ENCODE data around the gene MAPK8IP3. TPM values are rescaled to one million over a fixed set of nuclear protein-coding genes. Genes with fewer than 3 reads are reported as not detected.

The MAPK8IP3 gene
- total RNA-seq, 1 donor from 2014 or later: 201 TPM

- DNase-seq (no peak), ATAC-seq (ENCODE audit: low read depth) (no peak)
- Mint-ChIP-seq H3K36me3 (ENCODE audit: low read depth) (peaks cover 39% of the 10 kb centered on the region), H3K9me3 (no peaks in the 10 kb centered on the region), H3K4me3 (no peak overlapping the region), H3K4me1 (peaks cover 68% of the 10 kb centered on the region), H3K27me3 (no peaks in the 10 kb centered on the region), H3K27ac (no peak overlapping the region)
- intact Hi-C loops (cut with micrococcal nuclease): loop anchor here (5.0 kb wide), 2 partner anchors 97 to 287 kb away; partner anchors contain the start of genes CRAMP1, IFT140 and UQCC4
- ChIA-PET POLR2A (interaction anchor here (1.1 to 1.2 kb wide), 2 partner anchors 8 to 10 kb away, joined by 3 to 4 read pairs; no protein-coding TSS in a partner anchor), CTCF (no interaction called here)
- TF ChIP-seq, protein P1, sequence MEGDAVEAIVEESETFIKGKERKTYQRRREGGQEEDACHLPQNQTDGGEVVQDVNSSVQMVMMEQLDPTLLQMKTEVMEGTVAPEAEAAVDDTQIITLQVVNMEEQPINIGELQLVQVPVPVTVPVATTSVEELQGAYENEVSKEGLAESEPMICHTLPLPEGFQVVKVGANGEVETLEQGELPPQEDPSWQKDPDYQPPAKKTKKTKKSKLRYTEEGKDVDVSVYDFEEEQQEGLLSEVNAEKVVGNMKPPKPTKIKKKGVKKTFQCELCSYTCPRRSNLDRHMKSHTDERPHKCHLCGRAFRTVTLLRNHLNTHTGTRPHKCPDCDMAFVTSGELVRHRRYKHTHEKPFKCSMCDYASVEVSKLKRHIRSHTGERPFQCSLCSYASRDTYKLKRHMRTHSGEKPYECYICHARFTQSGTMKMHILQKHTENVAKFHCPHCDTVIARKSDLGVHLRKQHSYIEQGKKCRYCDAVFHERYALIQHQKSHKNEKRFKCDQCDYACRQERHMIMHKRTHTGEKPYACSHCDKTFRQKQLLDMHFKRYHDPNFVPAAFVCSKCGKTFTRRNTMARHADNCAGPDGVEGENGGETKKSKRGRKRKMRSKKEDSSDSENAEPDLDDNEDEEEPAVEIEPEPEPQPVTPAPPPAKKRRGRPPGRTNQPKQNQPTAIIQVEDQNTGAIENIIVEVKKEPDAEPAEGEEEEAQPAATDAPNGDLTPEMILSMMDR (IDR thresholded peaks at IDR 0.05): no peak
These were observed 3.4 kb downstream of the MAPK8IP3 start for GRCh38 chr16:1709356-1709755.

- H3K27ac Mint-ChIP-seq: no peak overlapping the region
- POLR2A ChIA-PET: interaction anchor here (1.2 to 1.5 kb wide), 2 partner anchors 33 to 290 kb away, joined by 4 to 6 read pairs; partner anchors contain the start of genes JPT2 and UQCC4
- CTCF ChIA-PET: interaction anchor here (0.9 to 1.4 kb wide), 2 partner anchors 9 to 13 kb away, joined by 3 to 5 read pairs; no protein-coding TSS in a partner anchor
- no peak overlapping the region for H3K4me3 Mint-ChIP-seq
- H3K27me3 Mint-ChIP-seq: no peaks in the 10 kb centered on the region
- TF ChIP-seq, protein P1 (IDR thresholded peaks at IDR 0.05): no peak
- intact Hi-C loops (cut with micrococcal nuclease): no loop called here
- DNase-seq (no peak), ATAC-seq (ENCODE audit: low read depth) (no peak)
- H3K36me3 Mint-ChIP-seq (ENCODE audit: low read depth): peaks cover 38% of the 10 kb centered on the region
- H3K4me1 Mint-ChIP-seq: peaks cover 75% of the 10 kb centered on the region
- H3K9me3 Mint-ChIP-seq: no peaks in the 10 kb centered on the region
These were observed 5.0 kb downstream of the MAPK8IP3 start for GRCh38 chr16:1710811-1711507.

- intact Hi-C loops (cut with micrococcal nuclease): no loop called here
- Mint-ChIP-seq H3K27me3 (no peaks in the 10 kb centered on the region), H3K4me1 (peaks cover 78% of the 10 kb centered on the region), H3K36me3 (ENCODE audit: low read depth) (peaks cover 30% of the 10 kb centered on the region), H3K27ac (peak overlapping the region; percentile 94), H3K4me3 (peak overlapping the region; percentile 70), H3K9me3 (no peaks in the 10 kb centered on the region)
- TF ChIP-seq, protein P1 (IDR thresholded peaks at IDR 0.05): no peak
- POLR2A ChIA-PET: interaction anchor here (0.8 to 1.7 kb wide), 7 partner anchors 12 to 403 kb away, joined by 3 to 9 read pairs (median 5); partner anchors contain the start of genes CRAMP1, IFT140, JPT2 and UBE2I
- DNase-seq: no peak
- CTCF ChIA-PET: no interaction called here
- ATAC-seq (ENCODE audit: low read depth): no peak
These were observed 6.8 kb downstream of the MAPK8IP3 start for GRCh38 chr16:1712791-1713261.

DNA sequence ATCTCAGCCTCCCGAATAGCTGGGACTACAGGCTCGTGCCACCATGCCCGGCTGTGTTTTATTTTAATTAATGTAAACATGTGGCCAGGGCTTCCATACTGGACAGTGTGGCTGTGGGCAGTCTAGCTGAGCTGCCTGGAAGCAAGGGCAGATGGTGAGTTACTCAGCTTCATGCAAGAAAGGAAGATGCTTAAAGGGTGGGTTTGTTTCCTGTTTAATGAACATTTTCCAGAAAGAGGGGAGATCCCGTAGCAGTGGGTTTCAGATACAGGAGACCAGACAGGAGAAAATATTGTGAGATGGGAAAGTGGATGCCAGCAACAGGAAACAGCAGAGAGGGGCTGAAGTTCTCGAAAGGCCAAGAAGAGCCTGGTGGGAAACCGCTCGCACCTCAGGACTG, 7.3 kb downstream of the MAPK8IP3 start:
- ChIA-PET CTCF (no interaction called here), POLR2A (interaction anchor here (1.0 to 1.7 kb wide), 8 partner anchors 8 to 404 kb away, joined by 3 to 9 read pairs (median 6); partner anchors contain the start of genes CRAMP1, EME2, IFT140 and JPT2)
- TF ChIP-seq, protein P1 (IDR thresholded peaks at IDR 0.05): no peak

GRCh38 chr16:1713933-1714332, 7.9 kb downstream of the MAPK8IP3 start:
- ATAC-seq (ENCODE audit: low read depth): peak; percentile 90
- H3K27ac Mint-ChIP-seq: peak overlapping the region; percentile 94
- peaks cover 76% of the 10 kb centered on the region for H3K4me1 Mint-ChIP-seq
- peak; percentile 49 for DNase-seq
- intact Hi-C loops (cut with micrococcal nuclease): loop anchor here (1.0 to 2.0 kb wide), 2 partner anchors 8 to 69 kb away; partner anchors contain the start of genes MAPK8IP3, NUBP2 and SPSB3
- CTCF ChIA-PET: no interaction called here
- no peaks in the 10 kb centered on the region for H3K9me3 Mint-ChIP-seq
- H3K4me3 Mint-ChIP-seq: peak overlapping the region; percentile 70
- TF ChIP-seq, protein P1 (IDR thresholded peaks at IDR 0.05): no peak
- peaks cover 21% of the 10 kb centered on the region for H3K36me3 Mint-ChIP-seq (ENCODE audit: low read depth)
- POLR2A ChIA-PET: interaction anchor here (1.0 to 1.7 kb wide), 7 partner anchors 8 to 293 kb away, joined by 3 to 9 read pairs (median 6); partner anchors contain the start of genes CRAMP1, EME2, IFT140 and JPT2
- H3K27me3 Mint-ChIP-seq: no peaks in the 10 kb centered on the region

More for the DNA sequence above, 7.3 kb downstream of the MAPK8IP3 start:
- Mint-ChIP-seq H3K4me1 (peaks cover 77% of the 10 kb centered on the region), H3K36me3 (ENCODE audit: low read depth) (peaks cover 25% of the 10 kb centered on the region), H3K27ac (peak overlapping the region; percentile 94), H3K4me3 (peak overlapping the region; percentile 70), H3K27me3 (no peaks in the 10 kb centered on the region), H3K9me3 (no peaks in the 10 kb centered on the region)
- intact Hi-C loops (cut with micrococcal nuclease): no loop called here
- no peak for ATAC-seq (ENCODE audit: low read depth)
- DNase-seq: no peak

Data from activated B cell treated with CpG ODN at 0.5 μM for 24 hours (primary cell).